K562 (cell line): ENCODE data around the gene DACT1. TPM values are rescaled to one million over a fixed set of nuclear protein-coding genes. Genes with fewer than 3 reads are reported as not detected.

ENCODE experiments used
- ATAC-seq: fragments of 200-7000 bp; cut with Tn5 transposase; 3 replicates; pipeline ENCODE4 v1.9.1; 2020; ENCODE audit warnings: moderate library complexity
- BruUV-seq: library from RNA; stranded (reverse); fragments of 400-500 nt; replicated peaks from 2 replicates; lab custom pipeline; 2021; lab: Mats Ljungman, UMichigan
- CTCF ChIA-PET: fragments of 300-600 bp; formaldehyde crosslinking; extraction: SDS; loops from one replicate; lab custom pipeline; 2021; ENCODE audit warnings: low intra/inter-chr PET ratio; lab: Yijun Ruan, JAX
- POLR2A ChIA-PET: fragments of 300-600, 350-650 bp; sonication (Branson Sonifier 250); formaldehyde crosslinking; extraction: SDS; loops from one replicate; lab custom pipeline; 2021; ENCODE audit warnings: antibody characterized with exemption, inconsistent platforms; lab: Yijun Ruan, JAX
- DNase-seq, 4 experiments: peaks; one replicate each; pipeline versions ENCODE4 v3.0.0 to v3.0.0-alpha.2; 2011 to 2018; ENCODE audit warnings: low spot score in 3 of 4, mixed read lengths in 3 of 4; ENCODE audit errors: extremely low read depth in 1 of 4
- FAIRE-seq: peaks from 2 replicates; lab custom pipeline; 2011; peaks lifted over from hg19 to GRCh38; lab: Jason Lieb, UNC
- H2AFZ ChIP-seq: 2 replicates; pipeline ENCODE4 v1.6.0; 2011; ENCODE audit warnings: low read depth, low read length, control low read depth, inconsistent platforms
- H3K27ac ChIP-seq: fragments of 200-600 bp; 3 replicates; pipeline ENCODE4 v1.8.0; 2011; ENCODE audit warnings: low read depth, mild to moderate bottlenecking, control low read depth, inconsistent platforms, low read length, moderate library complexity, mixed read lengths; ENCODE audit errors: extremely low read depth
- H3K27me3 ChIP-seq, 2 experiments: fragments of 300-600 bp in 1 of 2; 2 replicates in 1 of 2; 3 replicates in 1 of 2; pipeline versions ENCODE4 v1.6.0 to v1.8.0; 2011; ENCODE audit warnings: inconsistent platforms in 2 of 2, low read length in 2 of 2, mild to moderate bottlenecking in 1 of 2, mixed read lengths in 1 of 2, moderate library complexity in 1 of 2; ENCODE audit not compliant: control insufficient read depth in 2 of 2, insufficient read depth in 2 of 2
- H3K36me3 ChIP-seq: fragments of 300-600 bp; 3 replicates; pipeline ENCODE4 v1.8.0; 2011; ENCODE audit warnings: mild to moderate bottlenecking, low read length, inconsistent platforms; ENCODE audit not compliant: control insufficient read depth, insufficient read depth
- H3K4me1 ChIP-seq, 2 experiments: fragments of 200-600 bp in 1 of 2; replicated peaks in 1 of 2; 2 replicates in 1 of 2; 3 replicates in 1 of 2; pipeline versions ENCODE4 v1.5.1 to v1.8.0; 2011; ENCODE audit warnings: inconsistent platforms in 2 of 2, low read length in 2 of 2, mild to moderate bottlenecking in 1 of 2, mixed read lengths in 1 of 2, moderate library complexity in 1 of 2; ENCODE audit not compliant: control insufficient read depth in 2 of 2, insufficient read depth in 2 of 2
- H3K4me2 ChIP-seq: 2 replicates; pipeline ENCODE4 v1.6.1; 2011; ENCODE audit warnings: low read length, control low read depth, inconsistent platforms, mixed read lengths; ENCODE audit not compliant: insufficient read depth
- H3K4me3 ChIP-seq: fragments of 200-600 bp; sonication (generic), shearing (Covaris generic); 2 replicates; pipeline ENCODE4 v1.5.1; 2016; ENCODE audit warnings: control low read depth, inconsistent platforms
- H3K79me2 ChIP-seq: fragments of 200-600 bp; 3 replicates; pipeline ENCODE4 v1.8.0; 2011; ENCODE audit warnings: low read length, inconsistent platforms; ENCODE audit not compliant: control insufficient read depth, insufficient read depth
- H3K9ac ChIP-seq, 2 experiments: 2 replicates each; pipeline versions ENCODE4 v1.6.0 to v1.6.1; 2011; ENCODE audit warnings: low read depth in 2 of 2, low read length in 2 of 2, control low read depth in 1 of 2, inconsistent platforms in 1 of 2, mild to moderate bottlenecking in 1 of 2, mixed read lengths in 1 of 2; ENCODE audit not compliant: insufficient read depth in 1 of 2
- H3K9me1 ChIP-seq: one replicate; pipeline ENCODE4 v1.6.0; 2011; ENCODE audit warnings: inconsistent platforms, mild to moderate bottlenecking, low read length, moderate library complexity; ENCODE audit not compliant: control insufficient read depth, insufficient read depth
- H3K9me3 ChIP-seq: replicated peaks from 2 replicates; pipeline ENCODE4 v1.5.1; 2011; ENCODE audit warnings: low read depth, low read length, inconsistent platforms; ENCODE audit not compliant: control insufficient read depth, insufficient read depth
- H4K20me1 ChIP-seq: replicated peaks from 2 replicates; pipeline ENCODE4 v1.6.1; 2011; ENCODE audit warnings: low read length, inconsistent platforms, mixed read lengths; ENCODE audit not compliant: control insufficient read depth, insufficient read depth
- BRD9 ChIP-seq: fragments of 450-650 bp; IDR thresholded peaks from 2 replicates; pipeline ENCODE4 v1.6.1; 2018; ENCODE audit warnings: low read depth; ENCODE audit not compliant: partially characterized antibody
- EWSR1 ChIP-seq: fragments of 450-650 bp; IDR thresholded peaks from 2 replicates; pipeline ENCODE4 v1.6.1; 2018; ENCODE audit warnings: borderline replicate concordance, mild to moderate bottlenecking, low read depth, moderate library complexity; ENCODE audit not compliant: partially characterized antibody
- KDM5B ChIP-seq: fragments of 200-600 bp; sonication (generic); IDR thresholded peaks from 2 replicates; pipeline ENCODE4 v1.6.1; 2012; ENCODE audit warnings: low read depth, mild to moderate bottlenecking, moderate library complexity, low read length, control low read depth, inconsistent platforms; ENCODE audit not compliant: insufficient replicate concordance
- MXI1 ChIP-seq: IDR thresholded peaks from 2 replicates; pipeline ENCODE4 v1.6.1; 2011; ENCODE audit warnings: low read depth, mild to moderate bottlenecking, improper control_type of control experiment, low read length
- SETDB1 ChIP-seq: IDR thresholded peaks from one replicate; pipeline ENCODE4 v1.6.1; 2012; ENCODE audit warnings: low read length, control low read depth, inconsistent platforms
- SMAD2 ChIP-seq: fragments of 150-350 bp; IDR thresholded peaks from 2 replicates; pipeline ENCODE4 v1.6.1; 2014; ENCODE audit warnings: low read depth, mild to moderate bottlenecking, low read length
- SMARCC2 ChIP-seq: fragments of 450-650 bp; IDR thresholded peaks from 2 replicates; pipeline ENCODE4 v1.6.1; 2017; ENCODE audit warnings: antibody characterized with exemption, moderate library complexity, mild to moderate bottlenecking, low read depth
- TEAD1 ChIP-seq, 2 experiments: fragments of 450-650 bp in 1 of 2; sonication (generic) in 1 of 2; formaldehyde crosslinking; IDR thresholded peaks; 2 replicates each; pipeline versions ENCODE4 v1.4.0 to v1.8.0; 2020 to 2022; ENCODE audit warnings: mild to moderate bottlenecking in 2 of 2, missing genetic modification reagents in 1 of 2
- YY1 ChIP-seq, 3 experiments: IDR thresholded peaks; 2 replicates each; pipeline ENCODE4 v1.6.1; 2011; ENCODE audit warnings: low read length in 2 of 3, mild to moderate bottlenecking in 2 of 3, moderate library complexity in 2 of 3, borderline replicate concordance in 1 of 3, control low read depth in 1 of 3, low read depth in 1 of 3; ENCODE audit not compliant: insufficient read depth in 3 of 3, insufficient replicate concordance in 2 of 3, control insufficient read depth in 1 of 3, insufficient read length in 1 of 3; ENCODE audit errors: extremely low read depth in 1 of 3
- ZNF785 ChIP-seq: fragments of 250-450 bp; sonication (Bioruptor Pico); IDR thresholded peaks from 2 replicates; pipeline ENCODE4 v1.4.0; 2020; ENCODE audit warnings: mild to moderate bottlenecking
- WGBS: fragments of 100-300 bp; shearing (Covaris generic); methylation state at CpG from one replicate; pipeline ENCODE4 v1.1.6; 2016; ENCODE audit warnings: low coverage, mixed read lengths; ENCODE audit not compliant: insufficient coverage; ENCODE audit errors: missing lambda C conversion rate; 5-methylcytosine and 5-hydroxymethylcytosine counted together
- in situ Hi-C: fragments of 300-500 bp; cut with MboI; formaldehyde crosslinking; loops from 4 replicates; pipeline ENCODE4 v1.15.0; 2018; ENCODE audit warnings: inconsistent platforms, mixed read lengths
- intact Hi-C: fragments of 100-400 bp; cut with micrococcal nuclease; formaldehyde crosslinking; loops from 2 replicates; pipeline ENCODE4 v1.14.2; 2022
- polyA plus RNA-seq, 8 experiments: library from polyadenylated mRNA; depleted of rRNA in 4 of 8; stranded (reverse) in 5 of 8; unstranded in 3 of 8; fragments of >200 nt; fragmentation: Nextera tagmentation in 2 of 8; fragmentation: Illumina TruSeq in 1 of 8; extraction: Ambion mirVana in 2 of 8; extraction: Trizol in 1 of 8; gene quantifications; 2 replicates each; pipeline versions ENCODE4 v1.2.1 to v1.2.3, GENCODE V29; 2011 to 2014; ENCODE audit warnings: inconsistent platforms in 1 of 8, missing spikeins in 1 of 8
- total RNA-seq, 7 experiments: library from RNA; depleted of rRNA in 6 of 7; stranded (reverse); fragments of >200 nt in 6 of 7; fragmentation: Illumina TruSeq in 2 of 7; extraction: Trizol in 2 of 7; gene quantifications; 2 replicates each; pipeline versions ENCODE4 v1.2.1 to v1.2.3, GENCODE V29; 2011 to 2021; ENCODE audit warnings: low replicate concordance in 1 of 7
- TF ChIP-seq, protein P1 (sequence below): fragments of 450-650 bp; IDR thresholded peaks from 2 replicates; pipeline ENCODE4 v1.6.1; 2016; ENCODE audit warnings: borderline replicate concordance
- TF ChIP-seq, protein P2 (sequence below): sonication (generic); formaldehyde crosslinking; IDR thresholded peaks from 2 replicates; pipeline ENCODE4 v1.4.0; 2020; ENCODE audit warnings: mild to moderate bottlenecking, missing genetic modification reagents

The DACT1 gene
- total and polyA plus RNA-seq, 9 of the 15 experiments (the other 6 are each of a cell fraction or from before 2014, with no cell fraction given) = 0.07 to 0.30 (median 0.13) TPM

DNA sequence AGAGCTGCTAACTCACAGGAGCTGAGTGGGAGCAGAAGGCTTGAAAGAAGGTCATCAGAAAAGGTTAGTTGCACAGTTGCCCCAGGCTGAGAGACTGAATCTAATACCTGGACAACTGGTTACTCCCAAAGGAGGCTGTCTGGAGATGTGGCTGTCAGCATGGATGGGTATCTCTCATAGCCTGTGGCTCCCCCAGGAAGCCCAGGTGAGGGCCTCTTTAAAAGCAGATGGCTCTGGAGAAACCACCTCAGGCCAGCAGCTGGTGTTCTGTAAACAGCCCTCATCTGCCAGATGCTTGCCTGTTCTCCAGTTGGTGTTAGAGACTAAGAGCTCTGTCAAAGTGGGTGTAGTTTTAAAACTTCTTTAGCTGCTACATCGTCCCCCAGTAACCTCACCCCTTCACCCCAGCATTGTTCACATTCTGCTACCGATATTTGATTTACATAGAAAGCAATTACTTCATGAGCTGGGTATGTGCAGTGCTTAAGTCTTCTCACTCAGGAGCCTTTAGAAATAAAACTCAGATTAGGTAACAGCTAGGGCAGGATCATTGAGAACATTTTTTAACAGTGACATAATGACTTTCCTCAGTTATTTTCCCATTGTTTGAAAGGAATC lies 25.8 kb downstream of the DACT1 start:
- Histone ChIP-seq H3K79me2 (no peaks in the 10 kb centered on the region), H3K4me1 (no peaks in the 10 kb centered on the region), H3K4me3 (no peak overlapping the region), H3K9ac (no peak overlapping the region), H3K4me2 (no peak overlapping the region), H4K20me1 (no peaks in the 10 kb centered on the region), H3K9me3 (no peaks in the 10 kb centered on the region), H3K9me1 (no peaks in the 10 kb centered on the region), H3K36me3 (no peaks in the 10 kb centered on the region), H3K27me3 (no peaks in the 10 kb centered on the region), H3K27ac (no peak overlapping the region), H2AFZ (no peak overlapping the region)
- DNase-seq = no peak
- TF ChIP-seq YY1 (IDR thresholded peaks at IDR 0.05; ENCODE audit: borderline replicate concordance in 1 of 3, control insufficient read depth in 1 of 3, extremely low read depth in 1 of 3, insufficient read depth in 3 of 3, insufficient read length in 1 of 3, insufficient replicate concordance in 2 of 3, low read depth in 1 of 3, low read length in 2 of 3) (no peak), KDM5B (no peak), MXI1 (no peak), EWSR1 (no peak), SMAD2 (no peak), BRD9 (no peak), SETDB1 (no peak), ZNF785 (CRISPR knock-in tag) (no peak), TEAD1 (CRISPR knock-in tag; IDR thresholded peaks at IDR 0.05) (no peak), SMARCC2 (no peak)
- TF ChIP-seq, protein P1, sequence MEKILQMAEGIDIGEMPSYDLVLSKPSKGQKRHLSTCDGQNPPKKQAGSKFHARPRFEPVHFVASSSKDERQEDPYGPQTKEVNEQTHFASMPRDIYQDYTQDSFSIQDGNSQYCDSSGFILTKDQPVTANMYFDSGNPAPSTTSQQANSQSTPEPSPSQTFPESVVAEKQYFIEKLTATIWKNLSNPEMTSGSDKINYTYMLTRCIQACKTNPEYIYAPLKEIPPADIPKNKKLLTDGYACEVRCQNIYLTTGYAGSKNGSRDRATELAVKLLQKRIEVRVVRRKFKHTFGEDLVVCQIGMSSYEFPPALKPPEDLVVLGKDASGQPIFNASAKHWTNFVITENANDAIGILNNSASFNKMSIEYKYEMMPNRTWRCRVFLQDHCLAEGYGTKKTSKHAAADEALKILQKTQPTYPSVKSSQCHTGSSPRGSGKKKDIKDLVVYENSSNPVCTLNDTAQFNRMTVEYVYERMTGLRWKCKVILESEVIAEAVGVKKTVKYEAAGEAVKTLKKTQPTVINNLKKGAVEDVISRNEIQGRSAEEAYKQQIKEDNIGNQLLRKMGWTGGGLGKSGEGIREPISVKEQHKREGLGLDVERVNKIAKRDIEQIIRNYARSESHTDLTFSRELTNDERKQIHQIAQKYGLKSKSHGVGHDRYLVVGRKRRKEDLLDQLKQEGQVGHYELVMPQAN = no peak
- TF ChIP-seq, protein P2, sequence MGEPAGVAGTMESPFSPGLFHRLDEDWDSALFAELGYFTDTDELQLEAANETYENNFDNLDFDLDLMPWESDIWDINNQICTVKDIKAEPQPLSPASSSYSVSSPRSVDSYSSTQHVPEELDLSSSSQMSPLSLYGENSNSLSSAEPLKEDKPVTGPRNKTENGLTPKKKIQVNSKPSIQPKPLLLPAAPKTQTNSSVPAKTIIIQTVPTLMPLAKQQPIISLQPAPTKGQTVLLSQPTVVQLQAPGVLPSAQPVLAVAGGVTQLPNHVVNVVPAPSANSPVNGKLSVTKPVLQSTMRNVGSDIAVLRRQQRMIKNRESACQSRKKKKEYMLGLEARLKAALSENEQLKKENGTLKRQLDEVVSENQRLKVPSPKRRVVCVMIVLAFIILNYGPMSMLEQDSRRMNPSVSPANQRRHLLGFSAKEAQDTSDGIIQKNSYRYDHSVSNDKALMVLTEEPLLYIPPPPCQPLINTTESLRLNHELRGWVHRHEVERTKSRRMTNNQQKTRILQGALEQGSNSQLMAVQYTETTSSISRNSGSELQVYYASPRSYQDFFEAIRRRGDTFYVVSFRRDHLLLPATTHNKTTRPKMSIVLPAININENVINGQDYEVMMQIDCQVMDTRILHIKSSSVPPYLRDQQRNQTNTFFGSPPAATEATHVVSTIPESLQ (CRISPR knock-in tag) = no peak
- no peak for ATAC-seq
- POLR2A ChIA-PET = interaction anchor here (0.6 kb wide), 1 partner anchor 159 kb away, joined by 3 read pairs; no protein-coding TSS in a partner anchor
- intact Hi-C loops = no loop called here
- FAIRE-seq = no peak
- CTCF ChIA-PET = no interaction called here
- no TSS peak for BruUV-seq
- 5% methylated on average over 2 of the region's 2 CpGs for WGBS
- in situ Hi-C loops = no loop called here
